ENCODE results near the gene SLC12A2.

- TF ChIP-seq TARDBP (IDR thresholded peaks at IDR 0.05) (no peak), FOXM1 (IDR thresholded peaks at IDR 0.05; ENCODE audit: borderline replicate concordance) (no peak), FOXA1 (IDR thresholded peaks at IDR 0.05) (no peak), BHLHE40 (IDR thresholded peaks at IDR 0.05; ENCODE audit: borderline replicate concordance) (no peak), SP1 (IDR thresholded peaks at IDR 0.05) (no peak), ELF4 (IDR thresholded peaks at IDR 0.05) (no peak), HDGF (IDR thresholded peaks at IDR 0.05; ENCODE audit: borderline replicate concordance) (no peak), NFRKB (IDR thresholded peaks at IDR 0.05) (no peak), FOXK2 (IDR thresholded peaks at IDR 0.05) (no peak)
Observed at GRCh38 chr5:128146671-128147070, 63.1 kb downstream of the SLC12A2 start.
